Left lobe of liver (tissue), 2 donors: ENCODE data around the gene COG5. TPM values are rescaled to one million over a fixed set of nuclear protein-coding genes. Genes with fewer than 3 reads are reported as not detected.
A peak's percentile ranks its signal among the peaks of the same experiment; 100 is the strongest.

ENCODE experiments used
- ATAC-seq: fragments of 200-7000 bp; cut with Tn5 transposase; one replicate; pipeline ENCODE4 v1.9.1; 2020; ENCODE audit warnings: mild to moderate bottlenecking, moderate library complexity
- DNase-seq: peaks from one replicate; pipeline ENCODE4 v3.0.0-alpha.2; 2020; ENCODE audit warnings: low spot score
- total RNA-seq: library from RNA; stranded (reverse); gene quantifications from one replicate; pipeline ENCODE4 v1.2.1, GENCODE V29; 2021
- donor health status: DM: no; HTN: no; CAD: no; lungs with moderate emphysema.
- donor health status: DM: no; HTN: yes; CAD: no.

Gene COG5
- total RNA-seq, 1 donor from 2014 or later, result 12.9 TPM

- DNase-seq, result peak; percentile 51
- peak; percentile 89 for ATAC-seq
Observed at GRCh38 chr7:107201795-107202450, 361.8 kb downstream of the COG5 start.

- DNase-seq (no peak), ATAC-seq (no peak)
Observed at GRCh38 chr7:107196834-107197610, 366.7 kb downstream of the COG5 start.

DNA sequence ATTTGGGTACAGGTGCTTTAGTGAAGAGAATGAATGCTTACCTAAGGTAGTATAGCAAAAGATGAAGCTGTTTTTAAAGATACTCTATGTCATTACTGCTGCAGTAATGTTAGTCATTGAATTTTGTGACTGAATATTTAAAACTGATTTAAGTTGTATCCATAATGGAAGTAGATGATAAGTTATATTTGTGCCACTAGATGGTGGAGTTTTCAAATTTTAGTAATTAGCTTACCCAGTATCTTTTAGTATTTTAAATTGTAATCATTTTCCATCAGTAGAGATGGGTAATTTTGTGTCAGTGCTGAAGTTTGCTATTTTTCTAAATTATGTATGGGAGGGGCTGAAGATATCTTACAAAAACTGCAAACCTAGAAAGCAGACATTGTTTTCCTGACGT lies 369.7 kb downstream of the COG5 start:
- no peak for DNase-seq
- ATAC-seq, result no peak

- ATAC-seq, result no peak
- no peak for DNase-seq
Observed at GRCh38 chr7:107190090-107190489, 373.6 kb downstream of the COG5 start.

DNA sequence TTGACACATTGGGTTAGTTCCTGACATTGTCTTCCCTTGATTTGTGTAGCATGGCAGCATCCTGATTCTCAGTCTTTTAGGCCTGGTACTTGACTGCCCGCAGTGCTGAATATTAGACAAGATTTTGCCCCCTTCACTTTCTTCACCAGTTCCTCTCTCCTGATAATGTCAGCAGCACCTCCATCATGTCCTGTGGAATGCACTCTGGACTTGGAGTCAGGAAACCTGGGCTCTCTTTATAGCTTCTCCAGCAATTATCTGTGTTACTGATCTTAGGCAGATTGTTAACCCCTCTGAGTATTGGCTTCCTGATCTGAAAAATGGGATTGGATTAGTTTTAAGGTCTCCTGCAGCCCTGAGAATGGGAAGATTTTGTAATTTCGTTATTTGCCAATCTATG lies 375.9 kb downstream of the COG5 start:
- DNase-seq (no peak), ATAC-seq (no peak)

GRCh38 chr7:107186240-107186639 lies 377.5 kb downstream of the COG5 start:
- DNase-seq (no peak), ATAC-seq (no peak)

DNA sequence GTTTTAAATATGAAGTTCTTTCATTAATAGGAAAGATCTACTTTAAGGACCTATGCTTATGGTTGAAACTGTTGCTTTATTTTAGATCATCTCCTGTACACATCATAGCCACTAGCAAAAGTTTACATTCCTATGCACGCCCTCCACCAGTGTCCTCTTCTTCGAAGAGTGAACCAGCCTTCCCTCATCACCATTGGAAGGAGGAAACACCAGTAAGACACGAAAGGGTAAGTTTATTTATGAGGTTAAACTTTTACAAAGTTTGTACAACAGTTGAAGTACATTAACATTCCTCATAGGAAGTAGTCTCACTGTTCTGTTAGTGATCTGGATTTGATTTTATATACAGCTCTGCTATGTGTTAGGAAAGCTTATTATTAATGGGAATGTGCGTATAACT lies 378.0 kb downstream of the COG5 start:
- no peak for DNase-seq
- ATAC-seq, result no peak

DNA sequence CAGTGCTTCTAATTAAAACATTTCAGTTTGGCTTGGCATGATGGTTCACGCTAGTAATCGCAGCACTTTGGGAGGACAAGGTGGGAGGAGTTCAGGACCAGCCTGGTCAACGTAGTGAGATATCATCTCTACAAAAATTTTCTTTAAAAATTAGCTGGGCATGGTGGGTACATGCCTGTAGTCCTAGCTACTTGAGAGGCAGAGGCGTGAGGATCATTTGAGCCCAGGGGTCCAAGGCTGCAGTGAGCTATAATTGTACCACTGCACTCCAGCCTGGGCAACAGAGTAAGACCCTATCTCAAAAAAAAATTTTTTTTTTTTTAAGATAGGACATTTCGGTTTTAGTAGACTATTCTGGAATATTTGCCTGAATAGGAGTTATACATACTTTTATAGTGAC lies 382.5 kb downstream of the COG5 start:
- no peak for DNase-seq
- ATAC-seq, result no peak

DNA sequence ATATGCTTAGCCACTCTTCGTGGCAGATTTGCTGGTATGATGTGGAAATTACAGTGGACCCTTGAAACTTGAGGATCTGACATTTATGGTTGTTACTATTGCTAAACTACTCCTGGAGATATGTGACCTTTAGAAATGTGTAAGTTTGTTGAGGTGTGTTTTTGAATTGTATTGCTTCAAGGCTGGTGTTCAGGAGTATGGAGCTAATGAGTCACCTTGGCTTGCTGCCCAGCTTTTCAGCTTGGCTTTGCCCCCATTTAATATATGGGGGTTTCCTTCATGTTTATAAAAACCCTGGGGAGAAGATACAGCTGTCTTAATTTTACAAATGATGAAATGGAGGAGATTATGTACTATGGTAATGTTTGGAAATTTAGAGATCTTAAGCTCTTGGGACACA lies 383.3 kb downstream of the COG5 start:
- DNase-seq, result no peak
- ATAC-seq, result no peak

GRCh38 chr7:107179326-107180164 lies 384.2 kb downstream of the COG5 start:
- ATAC-seq (no peak), DNase-seq (no peak)

- DNase-seq (no peak), ATAC-seq (no peak)
Observed at GRCh38 chr7:107173691-107174406, 389.9 kb downstream of the COG5 start.

- no peak for ATAC-seq
- no peak for DNase-seq
Observed at GRCh38 chr7:107173191-107173590, 390.5 kb downstream of the COG5 start.

DNA sequence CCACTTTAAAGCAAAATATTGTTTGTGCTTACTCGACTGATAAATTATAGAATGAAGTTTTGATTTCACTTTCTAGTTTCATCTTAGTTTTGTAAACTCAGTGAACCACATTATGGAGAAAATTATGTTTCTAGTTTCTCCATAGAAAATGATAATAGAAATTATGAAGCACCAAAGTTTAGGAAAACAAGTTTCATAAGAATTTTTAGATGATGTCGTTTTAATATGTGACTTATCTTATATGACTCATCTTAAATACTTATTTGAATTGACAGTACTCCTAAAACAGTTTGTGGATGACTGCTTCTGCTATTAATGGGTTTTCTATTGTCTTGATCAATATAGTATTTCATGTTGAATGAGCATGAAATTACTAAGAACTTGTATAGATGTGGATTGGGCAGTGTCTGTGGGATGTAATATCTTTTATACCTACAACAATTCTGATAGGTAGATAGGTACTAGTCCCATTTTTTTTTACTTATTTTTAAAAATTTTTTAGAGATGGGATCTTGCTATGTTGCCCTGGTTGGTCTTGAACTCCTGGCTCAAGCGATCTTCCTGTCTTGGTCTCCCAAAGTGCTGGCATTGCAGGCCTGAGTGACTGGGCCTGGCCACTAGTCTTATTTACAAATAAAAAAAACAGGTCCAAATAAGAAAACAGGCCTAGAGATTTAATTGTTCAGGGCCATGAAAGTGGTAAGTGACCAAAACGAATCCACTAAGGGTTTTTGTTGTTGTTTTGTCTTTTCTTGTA lies 391.3 kb downstream of the COG5 start:
- DNase-seq (no peak), ATAC-seq (no peak)

DNA sequence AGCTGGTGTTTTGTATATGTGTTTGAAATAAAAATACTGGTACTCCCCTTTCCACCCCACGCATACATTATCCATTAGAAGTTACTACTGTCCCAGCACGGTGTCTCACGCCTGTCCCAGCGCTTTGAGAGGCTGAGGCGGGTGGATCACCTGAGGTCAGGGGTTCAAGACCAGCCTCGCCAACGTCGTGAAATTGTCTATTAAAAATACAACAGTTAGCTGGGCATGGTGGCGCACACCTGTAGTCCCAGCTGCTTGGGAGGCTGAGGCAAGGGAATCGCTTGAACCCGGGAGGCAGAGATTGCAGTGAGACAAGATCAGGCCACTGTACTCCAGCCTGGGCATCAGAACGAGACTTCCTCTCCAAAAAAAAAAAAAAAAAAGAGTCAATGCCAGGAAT lies 392.2 kb downstream of the COG5 start:
- no peak for DNase-seq

DNA sequence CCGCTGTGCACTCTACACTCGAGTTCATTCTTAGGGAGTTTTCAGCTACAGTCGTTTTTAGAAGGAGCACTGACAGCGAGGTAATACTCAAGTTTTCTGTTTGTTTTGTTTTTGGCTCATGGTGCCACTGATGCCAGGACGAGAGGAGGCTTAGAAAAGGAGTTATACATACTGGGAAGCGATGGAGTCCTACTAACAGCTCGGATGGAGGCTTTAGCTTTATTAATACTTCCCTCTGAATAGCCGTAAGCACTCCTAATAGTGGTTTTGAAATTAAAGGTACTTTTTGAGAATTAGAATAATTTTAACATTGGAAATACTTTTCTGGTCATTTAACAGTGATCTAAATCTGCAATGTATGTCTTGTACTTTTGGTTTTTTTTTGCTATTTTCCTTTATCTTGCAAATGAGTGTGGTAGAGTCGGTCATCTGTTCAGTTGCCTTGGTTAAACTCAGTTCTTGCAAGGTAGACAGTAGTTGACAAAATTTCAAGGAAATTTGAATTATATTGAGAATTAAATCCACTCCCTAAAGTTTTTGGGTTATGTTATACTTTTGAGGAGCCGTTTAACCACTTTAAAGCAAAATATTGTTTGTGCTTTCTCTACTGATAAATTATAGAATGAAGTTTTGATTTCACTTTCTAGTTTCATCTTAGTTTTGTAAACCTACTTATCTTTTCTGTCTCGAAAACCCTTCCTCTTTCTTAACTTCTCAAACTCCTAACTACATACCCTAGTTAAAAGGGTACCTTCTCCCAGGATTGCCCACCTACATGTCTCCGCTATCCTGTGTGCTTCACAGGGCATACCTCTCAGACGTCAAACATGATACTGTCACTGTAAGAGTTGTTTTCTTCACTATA lies 393.4 kb downstream of the COG5 start:
- ATAC-seq, result no peak
- DNase-seq, result no peak

More for the DNA sequence above, 392.2 kb downstream of the COG5 start:
- no peak for ATAC-seq

GRCh38 chr7:107169120-107170050 lies 394.3 kb downstream of the COG5 start:
- DNase-seq, result peak; percentile 99
- ATAC-seq, result peak; percentile 69

GRCh38 chr7:107168233-107169119 lies 395.2 kb downstream of the COG5 start, which contains the start of gene HBP1:
TSS of gene HBP1 (plus strand) at chr7:107169003. CDS start at chr7:107179894, 10,891 bp downstream.
- peak; percentile 100 for DNase-seq
- peak; percentile 85 for ATAC-seq
